Measurements from ENCODE around the gene LAMTOR4.

GRCh38 chr7:100105534-100105933 is 43.2 kb upstream of the LAMTOR4 start:
- no peak for TF ChIP-seq CTCF (IDR thresholded peaks at IDR 0.05; ENCODE audit: poor library complexity, severe bottlenecking)
- no peak for TF ChIP-seq POLR2AphosphoS5 (IDR thresholded peaks at IDR 0.05)
- no peak for TF ChIP-seq EZH2 (IDR thresholded peaks at IDR 0.05; ENCODE audit: borderline replicate concordance, insufficient read depth, low read length, poor library complexity, severe bottlenecking)
- no peak for TF ChIP-seq EP300 (conservative IDR thresholded peaks at IDR 0.05; ENCODE audit: poor library complexity, severe bottlenecking)
- TF ChIP-seq RAD21 (conservative IDR thresholded peaks at IDR 0.05): no peak
- no peak for TF ChIP-seq TAF1 (IDR thresholded peaks at IDR 0.05; ENCODE audit: low read depth)
- no peak for TF ChIP-seq REST (IDR thresholded peaks at IDR 0.05; ENCODE audit: borderline replicate concordance)

All from neural cell (in vitro differentiated cells).